Activated CD4-positive, alpha-beta memory T cell treated with anti-CD3 and anti-CD28 coated beads for 36 hours (primary cell): ENCODE measurements around the gene GTF3C5. TPM values are rescaled to one million over a fixed set of nuclear protein-coding genes. Genes with fewer than 3 reads are reported as not detected.

Experiments
- CTCF ChIA-PET: fragments of 350-600 bp; sonication (Branson Sonifier 250); formaldehyde crosslinking; loops from one replicate; lab custom pipeline; 2021; ENCODE audit warnings: antibody characterized with exemption, inconsistent platforms; lab: Charles Lee
- POLR2A ChIA-PET: fragments of 350-600 bp; sonication (Branson Sonifier 250); formaldehyde crosslinking; loops from one replicate; lab custom pipeline; 2021; ENCODE audit warnings: antibody characterized with exemption; lab: Charles Lee
- DNase-seq: peaks from one replicate; pipeline ENCODE4 v3.0.0-alpha.2; 2020
- H3K27ac Mint-ChIP-seq: one replicate; pipeline ENCODE4 v1.8.0; 2021; ENCODE audit warnings: mixed read lengths
- H3K27me3 Mint-ChIP-seq: one replicate; pipeline ENCODE4 v1.8.0; 2021; ENCODE audit warnings: mixed read lengths
- H3K36me3 Mint-ChIP-seq: one replicate; pipeline ENCODE4 v1.8.0; 2021; ENCODE audit warnings: mixed read lengths
- H3K4me1 Mint-ChIP-seq: one replicate; pipeline ENCODE4 v1.8.0; 2021; ENCODE audit warnings: low read depth, mixed read lengths
- H3K4me3 Mint-ChIP-seq: one replicate; pipeline ENCODE4 v1.8.0; 2021; ENCODE audit warnings: mild to moderate bottlenecking, mixed read lengths
- H3K9me3 Mint-ChIP-seq: one replicate; pipeline ENCODE4 v1.8.0; 2021; ENCODE audit warnings: mixed read lengths
- intact Hi-C: fragments of 100-400 bp; cut with micrococcal nuclease; formaldehyde crosslinking; loops from one replicate; pipeline ENCODE4 v1.15.1; 2023
- total RNA-seq, 2 experiments: library from RNA; stranded (reverse); gene quantifications; one replicate each; pipeline ENCODE4 v1.2.3, GENCODE V29; 2021

Gene GTF3C5
- total RNA-seq, 2 experiments from 2014 or later: 80.3 to 81.2 TPM

DNA sequence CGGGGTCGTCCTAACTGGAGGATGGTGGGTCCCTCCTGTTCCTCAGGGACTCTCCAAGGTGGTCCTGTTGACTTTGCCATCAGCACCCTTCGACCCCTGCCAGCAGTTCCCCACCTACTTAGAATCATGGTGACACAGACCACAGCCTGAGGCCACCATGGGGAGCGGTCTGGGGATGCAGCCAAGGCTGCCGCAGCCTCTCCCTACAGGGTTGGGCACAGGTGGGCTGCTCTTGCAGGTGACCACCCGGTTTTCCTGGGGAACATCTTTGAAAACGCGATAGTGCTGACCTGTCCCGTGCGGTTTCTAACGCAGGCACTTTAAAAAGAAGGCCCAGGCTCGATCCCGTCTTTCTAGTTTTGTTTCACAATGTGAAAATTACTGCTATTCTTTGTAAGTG lies 18.2 kb downstream of the GTF3C5 start:
- no peaks in the 10 kb centered on the region for H3K9me3 Mint-ChIP-seq
- no peaks in the 10 kb centered on the region for H3K27me3 Mint-ChIP-seq
- intact Hi-C loops: no loop called here
- H3K4me3 Mint-ChIP-seq: no peak overlapping the region
- peaks cover 7% of the 10 kb centered on the region for H3K4me1 Mint-ChIP-seq
- H3K27ac Mint-ChIP-seq: no peak overlapping the region
- no peak for DNase-seq
- CTCF ChIA-PET: interaction anchor here (1.0 to 1.7 kb wide), 4 partner anchors 70 to 118 kb away, joined by 3 to 8 read pairs (median 4); no protein-coding TSS in a partner anchor
- peaks cover 38% of the 10 kb centered on the region for H3K36me3 Mint-ChIP-seq
- POLR2A ChIA-PET: no interaction called here

DNA sequence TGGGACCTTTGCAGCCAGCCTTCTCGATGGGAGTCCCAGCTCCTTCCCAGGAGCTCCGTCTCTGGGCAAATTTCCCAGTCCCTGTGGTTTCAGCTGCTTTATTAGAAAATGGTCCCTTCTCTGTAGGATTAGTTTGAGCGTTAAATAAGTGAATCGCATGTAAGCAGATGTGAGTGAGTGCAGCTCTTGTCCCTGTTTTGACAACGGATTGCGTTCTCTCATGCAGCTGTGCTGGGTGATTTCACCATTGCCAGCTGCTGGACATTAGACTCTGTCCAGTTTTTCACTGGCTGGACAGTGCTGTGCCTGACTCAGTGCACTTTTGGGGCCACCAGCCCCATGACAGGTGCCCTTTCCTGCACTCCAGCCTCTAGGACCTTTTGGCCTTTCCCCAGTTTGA lies 19.3 kb downstream of the GTF3C5 start:
- ChIA-PET POLR2A (no interaction called here), CTCF (interaction anchor here (0.7 to 1.3 kb wide), 2 partner anchors 97 to 99 kb away, joined by 3 to 4 read pairs; no protein-coding TSS in a partner anchor)
- Mint-ChIP-seq H3K27ac (no peak overlapping the region), H3K36me3 (peaks cover 34% of the 10 kb centered on the region), H3K9me3 (no peaks in the 10 kb centered on the region), H3K4me1 (no peaks in the 10 kb centered on the region), H3K27me3 (no peaks in the 10 kb centered on the region), H3K4me3 (no peak overlapping the region)
- intact Hi-C loops: no loop called here
- DNase-seq: no peak

DNA sequence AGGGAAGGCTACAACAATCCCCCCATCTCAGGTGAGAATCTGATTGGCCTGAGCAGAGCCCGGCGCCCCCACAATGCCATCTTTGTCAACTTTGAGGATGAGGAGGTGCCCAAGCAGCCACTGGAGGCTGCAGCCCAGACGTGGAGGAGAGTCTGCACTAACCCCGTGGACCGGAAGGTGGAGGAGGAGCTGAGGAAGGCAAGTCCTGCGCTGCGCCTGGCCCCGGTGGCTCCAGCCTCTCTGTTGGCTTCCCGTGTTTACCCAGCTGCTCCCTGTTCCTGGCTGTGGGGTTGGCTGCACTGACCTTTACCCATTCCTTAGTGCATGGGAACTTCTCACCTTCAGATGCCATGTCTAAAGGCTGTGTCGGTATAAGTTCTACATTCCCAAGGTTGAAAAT lies 20.0 kb downstream of the GTF3C5 start:
- Mint-ChIP-seq H3K27me3 (no peaks in the 10 kb centered on the region), H3K27ac (no peak overlapping the region), H3K4me1 (no peaks in the 10 kb centered on the region), H3K36me3 (peaks cover 32% of the 10 kb centered on the region), H3K9me3 (no peaks in the 10 kb centered on the region), H3K4me3 (no peak overlapping the region)
- ChIA-PET POLR2A (no interaction called here), CTCF (interaction anchor here (0.7 to 1.3 kb wide), 2 partner anchors 97 to 98 kb away, joined by 3 to 4 read pairs; no protein-coding TSS in a partner anchor)
- intact Hi-C loops: no loop called here
- DNase-seq: no peak

DNA sequence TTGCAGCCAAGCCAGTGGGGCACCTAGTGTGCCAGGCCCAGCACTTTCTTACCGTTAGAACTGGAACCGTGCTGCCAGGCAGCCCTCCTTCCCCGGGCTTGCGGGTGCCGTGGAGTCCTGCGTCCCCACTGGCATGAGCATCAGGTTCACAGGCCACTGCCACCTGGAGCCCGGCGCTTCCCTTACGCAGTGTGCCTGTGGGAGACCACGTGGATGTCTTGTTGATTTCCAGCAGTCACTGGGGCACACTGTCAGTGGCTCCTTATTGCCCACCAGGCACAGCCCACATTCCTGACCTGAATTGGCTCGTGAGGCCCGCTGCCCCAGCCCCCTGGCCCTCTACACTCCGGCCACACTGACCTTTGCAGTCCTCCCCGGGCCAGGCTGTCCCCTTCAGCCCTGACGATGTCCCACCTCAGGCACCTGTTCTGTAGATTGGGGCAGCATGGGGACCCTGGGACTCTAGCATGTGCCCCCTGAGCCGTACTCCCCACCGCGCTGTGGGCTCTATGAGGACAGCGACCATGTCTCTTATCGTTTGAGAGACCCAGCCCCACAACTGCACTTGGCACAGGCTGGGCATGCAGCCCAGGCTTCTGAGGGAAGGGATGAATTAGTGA lies 20.6 kb downstream of the GTF3C5 start:
- intact Hi-C loops: no loop called here
- H3K36me3 Mint-ChIP-seq: peaks cover 34% of the 10 kb centered on the region
- POLR2A ChIA-PET: no interaction called here
- no peaks in the 10 kb centered on the region for H3K9me3 Mint-ChIP-seq
- CTCF ChIA-PET: interaction anchor here (0.7 to 1.3 kb wide), 2 partner anchors 29 to 96 kb away, joined by 4 read pairs; no protein-coding TSS in a partner anchor
- peaks cover 3% of the 10 kb centered on the region for H3K4me1 Mint-ChIP-seq
- H3K4me3 Mint-ChIP-seq: no peak overlapping the region
- H3K27me3 Mint-ChIP-seq: no peaks in the 10 kb centered on the region
- H3K27ac Mint-ChIP-seq: no peak overlapping the region
- no peak for DNase-seq

DNA sequence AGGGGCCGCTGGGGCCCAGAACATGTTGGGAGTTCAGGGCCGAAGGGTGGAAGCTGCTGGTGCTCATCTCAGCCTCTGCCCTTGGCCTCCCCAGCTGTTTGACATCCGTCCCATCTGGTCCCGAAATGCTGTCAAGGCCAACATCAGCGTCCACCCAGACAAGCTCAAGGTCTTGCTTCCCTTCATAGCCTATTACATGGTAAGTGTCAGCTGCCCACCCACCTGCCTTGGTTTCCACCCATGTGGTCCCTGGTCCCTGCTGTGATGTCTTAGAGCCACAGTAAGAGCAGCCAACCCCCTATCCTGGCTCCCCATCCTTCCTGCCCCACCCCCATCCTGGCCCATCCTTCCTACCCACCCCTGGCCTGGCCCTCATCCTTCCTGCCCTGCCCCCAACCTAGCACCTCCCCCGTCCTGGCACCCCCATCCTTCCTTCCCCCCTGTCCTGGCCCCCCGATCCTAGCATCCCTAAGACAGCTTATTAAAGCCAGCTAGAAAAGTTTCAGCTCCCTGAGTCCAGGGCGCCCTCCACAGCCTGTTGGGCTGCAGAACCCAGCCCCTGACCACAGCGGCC lies 21.3 kb downstream of the GTF3C5 start:
- ChIA-PET CTCF (interaction anchor here (0.7 to 1.3 kb wide), 2 partner anchors 30 to 95 kb away, joined by 4 read pairs; no protein-coding TSS in a partner anchor), POLR2A (no interaction called here)
- Mint-ChIP-seq H3K36me3 (peaks cover 32% of the 10 kb centered on the region), H3K4me3 (no peak overlapping the region), H3K4me1 (peaks cover 5% of the 10 kb centered on the region), H3K9me3 (no peaks in the 10 kb centered on the region), H3K27ac (no peak overlapping the region), H3K27me3 (no peaks in the 10 kb centered on the region)
- intact Hi-C loops: no loop called here
- no peak for DNase-seq

DNA sequence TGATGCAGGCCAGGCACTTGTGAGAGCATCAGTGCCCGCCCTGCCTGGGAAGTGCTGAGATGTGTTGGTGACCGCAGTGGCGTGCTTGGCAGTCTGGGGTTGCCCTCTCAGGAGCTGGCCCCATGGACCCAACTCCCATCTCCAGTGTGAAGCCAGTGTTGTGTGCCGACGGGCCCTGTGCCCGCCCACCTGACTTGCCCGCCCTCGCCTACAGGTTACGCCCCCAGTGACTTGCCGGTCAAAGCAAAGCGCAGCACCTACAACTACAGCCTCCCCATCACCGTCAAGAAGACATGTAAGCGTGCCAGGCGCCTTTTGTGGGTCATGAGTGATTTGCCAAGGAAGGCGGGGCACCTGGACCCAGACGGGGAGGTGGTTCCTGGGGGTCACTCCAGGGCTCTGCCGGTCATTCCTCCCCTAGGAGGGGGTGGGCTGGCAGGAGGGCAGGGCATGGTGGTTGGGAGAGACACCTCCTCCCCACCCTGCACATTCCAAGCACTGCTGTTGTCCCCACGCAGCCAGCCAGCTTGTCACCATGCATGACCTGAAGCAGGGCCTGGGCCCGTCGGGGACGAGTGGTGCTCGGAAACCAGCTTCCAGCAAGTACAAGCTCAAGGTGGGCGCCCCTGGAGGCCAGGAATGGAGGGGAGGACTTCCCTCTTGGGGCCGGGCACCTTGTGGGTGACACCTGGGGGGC lies 23.5 kb downstream of the GTF3C5 start:
- no peak overlapping the region for H3K4me3 Mint-ChIP-seq
- H3K27ac Mint-ChIP-seq: no peak overlapping the region
- ChIA-PET CTCF (no interaction called here), POLR2A (no interaction called here)
- no peaks in the 10 kb centered on the region for H3K9me3 Mint-ChIP-seq
- peaks cover 38% of the 10 kb centered on the region for H3K36me3 Mint-ChIP-seq
- intact Hi-C loops: no loop called here
- H3K27me3 Mint-ChIP-seq: no peaks in the 10 kb centered on the region
- H3K4me1 Mint-ChIP-seq: peaks cover 22% of the 10 kb centered on the region
- no peak for DNase-seq

DNA sequence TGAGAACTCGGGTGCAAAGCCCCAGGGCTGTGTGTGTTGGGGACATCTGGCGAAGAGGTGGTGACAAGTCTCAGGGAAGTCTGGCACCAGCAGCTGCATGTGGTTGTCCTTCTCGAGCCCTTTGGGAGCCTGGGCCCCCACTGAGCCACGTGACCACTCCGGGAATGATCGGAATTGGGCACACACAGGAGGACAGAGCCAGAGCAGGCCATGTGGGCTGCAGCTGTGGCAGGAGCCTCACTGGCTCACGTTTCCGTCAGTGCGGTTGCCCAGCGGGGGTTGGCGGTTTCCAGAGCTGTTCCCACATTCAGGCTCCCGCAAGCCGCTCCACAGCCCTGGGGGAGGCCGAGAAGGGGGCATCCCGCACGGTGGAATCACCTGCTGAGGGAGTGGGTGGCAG lies 24.2 kb downstream of the GTF3C5 start:
- POLR2A ChIA-PET: no interaction called here
- H3K36me3 Mint-ChIP-seq: peaks cover 31% of the 10 kb centered on the region
- CTCF ChIA-PET: no interaction called here
- H3K4me3 Mint-ChIP-seq: no peak overlapping the region
- no peaks in the 10 kb centered on the region for H3K9me3 Mint-ChIP-seq
- H3K4me1 Mint-ChIP-seq: peaks cover 28% of the 10 kb centered on the region
- no peaks in the 10 kb centered on the region for H3K27me3 Mint-ChIP-seq
- no peak for DNase-seq
- intact Hi-C loops: no loop called here
- H3K27ac Mint-ChIP-seq: no peak overlapping the region

DNA sequence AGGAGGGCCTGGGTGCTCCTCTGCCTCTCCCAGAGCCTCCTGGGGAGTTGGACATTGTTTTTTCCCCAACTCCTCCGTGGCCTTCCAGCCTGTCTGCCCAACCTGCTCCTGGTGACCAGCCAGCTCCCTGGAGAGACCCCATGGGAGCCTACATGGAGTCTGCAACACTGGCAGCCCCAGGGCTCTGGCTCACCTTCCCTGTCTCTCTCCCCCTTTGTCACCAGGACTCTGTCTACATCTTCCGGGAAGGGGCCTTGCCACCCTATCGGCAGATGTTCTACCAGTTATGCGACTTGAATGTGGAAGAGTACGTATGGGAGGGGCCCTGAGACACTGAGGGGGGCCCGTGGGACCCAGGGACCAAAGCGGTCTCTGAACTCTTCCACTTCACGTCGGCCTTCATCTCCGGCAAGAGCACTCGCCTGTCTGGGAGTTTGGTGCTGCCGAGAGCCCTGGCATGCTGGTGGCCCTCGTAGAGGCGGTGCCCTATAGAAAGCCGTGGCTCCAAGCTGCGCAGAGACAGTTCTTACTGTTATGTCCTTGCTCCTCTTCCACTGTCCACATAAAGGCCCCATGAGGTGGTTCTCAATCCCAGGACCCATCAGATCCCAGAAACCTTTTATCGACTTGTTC lies 25.1 kb downstream of the GTF3C5 start:
- no peaks in the 10 kb centered on the region for H3K27me3 Mint-ChIP-seq
- peaks cover 27% of the 10 kb centered on the region for H3K36me3 Mint-ChIP-seq
- CTCF ChIA-PET: interaction anchor here (0.6 kb wide), 1 partner anchor 46 kb away, joined by 3 read pairs; no protein-coding TSS in a partner anchor
- no peak overlapping the region for H3K4me3 Mint-ChIP-seq
- DNase-seq: no peak
- POLR2A ChIA-PET: no interaction called here
- H3K27ac Mint-ChIP-seq: no peak overlapping the region
- intact Hi-C loops: no loop called here
- peaks cover 30% of the 10 kb centered on the region for H3K4me1 Mint-ChIP-seq
- H3K9me3 Mint-ChIP-seq: no peaks in the 10 kb centered on the region

DNA sequence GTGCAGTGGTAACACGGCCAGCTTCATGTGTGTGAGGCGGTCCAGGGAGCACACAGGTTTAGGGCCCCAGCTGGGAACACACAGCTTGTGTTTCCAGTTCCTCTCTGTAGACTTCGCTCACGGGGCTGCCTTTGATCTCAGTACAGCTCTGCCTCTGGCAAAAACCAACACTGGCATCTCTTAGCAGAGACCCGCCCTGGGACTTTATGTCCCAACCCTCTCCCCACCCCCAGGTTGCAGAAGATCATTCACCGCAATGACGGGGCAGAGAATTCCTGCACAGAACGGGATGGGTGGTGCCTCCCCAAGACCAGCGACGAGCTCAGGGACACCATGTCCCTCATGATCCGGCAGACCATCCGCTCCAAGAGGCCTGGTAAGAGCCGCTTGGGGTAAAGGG lies 25.7 kb downstream of the GTF3C5 start:
- Mint-ChIP-seq H3K4me1 (peaks cover 30% of the 10 kb centered on the region), H3K36me3 (peaks cover 25% of the 10 kb centered on the region)
- CTCF ChIA-PET: interaction anchor here (0.6 kb wide), 1 partner anchor 46 kb away, joined by 3 read pairs; no protein-coding TSS in a partner anchor

DNA sequence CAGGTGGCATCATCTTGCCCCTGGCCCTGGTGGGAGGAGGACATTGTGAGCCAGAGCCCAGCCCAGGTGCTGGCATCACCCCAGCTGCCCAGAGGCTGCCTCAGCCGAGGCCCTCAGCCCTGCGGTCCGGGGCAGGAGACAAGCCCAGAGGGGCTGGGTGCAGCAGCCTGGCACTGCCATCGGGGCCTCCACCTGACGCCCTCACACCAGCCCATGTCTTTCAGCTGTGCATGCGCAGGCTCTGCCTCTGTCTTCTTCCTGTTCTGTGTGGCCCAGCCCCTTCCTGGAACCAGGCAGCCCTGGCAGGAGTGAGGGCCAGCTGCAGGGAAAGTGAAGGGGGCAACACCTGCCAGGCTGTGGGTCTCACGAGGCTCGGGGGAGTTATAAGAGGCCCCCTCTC lies 26.2 kb downstream of the GTF3C5 start:
- CTCF ChIA-PET: no interaction called here
- intact Hi-C loops: no loop called here
- Mint-ChIP-seq H3K4me3 (no peak overlapping the region), H3K9me3 (no peaks in the 10 kb centered on the region), H3K27ac (no peak overlapping the region), H3K36me3 (peaks cover 25% of the 10 kb centered on the region), H3K27me3 (no peaks in the 10 kb centered on the region), H3K4me1 (peaks cover 30% of the 10 kb centered on the region)
- POLR2A ChIA-PET: interaction anchor here (1.4 kb wide), 1 partner anchor 10 kb away, joined by 3 read pairs; no protein-coding TSS in a partner anchor
- no peak for DNase-seq

More for the DNA sequence above, 25.7 kb downstream of the GTF3C5 start:
- Mint-ChIP-seq H3K27me3 (no peaks in the 10 kb centered on the region), H3K9me3 (no peaks in the 10 kb centered on the region), H3K27ac (no peak overlapping the region), H3K4me3 (no peak overlapping the region)
- no peak for DNase-seq
- POLR2A ChIA-PET: interaction anchor here (1.4 kb wide), 1 partner anchor 11 kb away, joined by 3 read pairs; no protein-coding TSS in a partner anchor
- intact Hi-C loops: no loop called here

DNA sequence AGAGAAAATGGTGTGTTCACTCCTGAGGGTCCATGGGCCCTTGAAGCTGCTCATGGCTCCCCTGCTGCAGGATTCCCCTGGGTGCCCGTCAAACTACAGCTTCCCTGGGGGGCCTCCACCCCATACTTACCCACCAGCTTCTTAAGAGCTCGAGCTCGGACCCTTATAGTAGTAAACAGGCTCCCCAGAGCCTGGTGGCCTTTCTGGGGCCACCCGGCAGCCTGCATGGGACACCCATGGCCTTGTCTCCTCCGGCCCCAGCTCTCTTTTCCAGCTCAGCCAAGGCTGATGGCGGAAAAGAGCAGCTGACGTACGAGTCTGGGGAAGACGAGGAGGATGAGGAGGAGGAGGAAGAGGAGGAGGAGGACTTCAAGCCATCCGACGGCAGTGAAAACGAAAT lies 26.8 kb downstream of the GTF3C5 start:
- H3K27ac Mint-ChIP-seq: no peak overlapping the region
- no peaks in the 10 kb centered on the region for H3K27me3 Mint-ChIP-seq
- peaks cover 25% of the 10 kb centered on the region for H3K36me3 Mint-ChIP-seq
- no peaks in the 10 kb centered on the region for H3K9me3 Mint-ChIP-seq
- peaks cover 30% of the 10 kb centered on the region for H3K4me1 Mint-ChIP-seq
- ChIA-PET CTCF (interaction anchor here (0.7 kb wide), 1 partner anchor 429 kb away, joined by 3 read pairs; no protein-coding TSS in a partner anchor), POLR2A (interaction anchor here (1.4 kb wide), 1 partner anchor 10 kb away, joined by 3 read pairs; no protein-coding TSS in a partner anchor)
- intact Hi-C loops: no loop called here
- no peak for DNase-seq
- no peak overlapping the region for H3K4me3 Mint-ChIP-seq
